Stimulated activated CD8-positive, alpha-beta memory T cell treated with anti-CD3 and anti-CD28 coated beads, Interleukin-15, amount 100 ng/mL, for 1 hour (primary cell): ENCODE data around the gene WDR27.
"Not testable (repeated sequence)": the region's sequence is repeated elsewhere in the genome, so short reads cannot be mapped to it uniquely, and the experiment has no call there.

ENCODE experiments used
- DNase-seq: peaks from one replicate; pipeline ENCODE4 v3.0.0-alpha.2; 2020; ENCODE audit warnings: low read depth

WDR27 gene

DNA sequence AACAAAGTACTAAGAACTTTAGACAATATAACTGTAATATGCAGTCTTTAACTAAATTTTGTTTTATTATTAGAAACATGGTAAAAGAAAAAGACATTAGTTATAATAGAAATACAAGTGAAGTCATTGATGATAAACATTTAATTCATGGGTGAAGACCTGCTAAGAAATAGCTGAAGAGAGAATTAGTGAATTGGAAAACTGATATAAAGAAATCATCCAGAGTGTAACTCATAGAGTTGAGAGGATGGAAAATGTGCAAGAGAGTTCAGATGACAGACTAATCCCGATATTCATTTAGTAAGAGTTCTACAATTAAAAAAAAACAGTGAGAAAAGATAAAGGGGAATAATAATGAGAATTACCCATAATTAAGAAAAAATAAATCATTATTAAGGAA is 227.5 kb downstream of the WDR27 start:
- no peak for DNase-seq

DNA sequence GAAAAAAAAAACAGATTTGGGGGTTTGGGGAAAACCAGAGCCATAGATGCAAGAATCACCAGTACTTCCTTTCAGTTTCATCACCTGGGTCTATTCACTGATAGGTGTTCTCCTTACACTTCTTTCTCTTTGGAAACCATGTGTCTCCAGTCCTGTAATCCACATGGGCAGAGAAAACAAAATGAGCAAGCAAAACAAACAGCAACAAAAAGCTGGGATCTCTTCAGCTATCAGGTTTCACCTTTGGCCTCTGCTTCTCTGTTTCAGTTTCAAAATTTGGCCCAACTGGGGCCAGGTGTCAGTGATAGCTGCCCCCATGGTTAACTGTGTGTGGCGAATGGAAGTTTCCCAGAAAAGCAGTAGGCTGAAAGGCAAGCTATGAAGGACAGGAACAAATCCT is 228.2 kb downstream of the WDR27 start:
- DNase-seq, result no peak

DNA sequence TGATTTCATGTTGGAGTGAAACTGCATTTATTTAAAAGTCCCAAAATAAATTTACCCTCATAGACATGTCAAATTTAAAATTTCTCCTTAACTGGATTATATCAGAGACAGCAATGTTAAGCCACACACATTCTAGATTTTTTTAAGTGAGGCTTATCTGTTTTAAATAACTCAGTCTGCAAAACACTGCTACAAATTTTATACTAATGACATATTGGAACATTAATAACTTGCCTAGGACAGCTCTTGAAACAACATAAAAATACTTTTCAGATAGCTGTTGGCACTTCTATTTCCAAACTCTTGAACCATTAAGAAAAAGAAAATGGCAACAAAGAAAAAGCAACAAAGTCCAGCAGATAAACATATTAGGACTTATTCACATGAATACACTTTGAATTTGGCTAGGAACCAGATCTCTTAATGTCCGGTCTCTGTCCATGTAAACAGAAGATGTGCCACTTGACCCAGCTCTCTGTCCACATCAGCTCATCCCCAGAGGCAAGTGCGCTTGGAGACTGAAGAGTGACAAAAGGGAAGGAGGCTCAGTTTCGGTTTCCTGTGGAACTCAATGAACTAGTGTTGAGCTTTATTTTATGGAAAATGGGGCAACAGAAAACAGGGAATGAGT is 228.9 kb downstream of the WDR27 start:
- DNase-seq, result no peak

DNA sequence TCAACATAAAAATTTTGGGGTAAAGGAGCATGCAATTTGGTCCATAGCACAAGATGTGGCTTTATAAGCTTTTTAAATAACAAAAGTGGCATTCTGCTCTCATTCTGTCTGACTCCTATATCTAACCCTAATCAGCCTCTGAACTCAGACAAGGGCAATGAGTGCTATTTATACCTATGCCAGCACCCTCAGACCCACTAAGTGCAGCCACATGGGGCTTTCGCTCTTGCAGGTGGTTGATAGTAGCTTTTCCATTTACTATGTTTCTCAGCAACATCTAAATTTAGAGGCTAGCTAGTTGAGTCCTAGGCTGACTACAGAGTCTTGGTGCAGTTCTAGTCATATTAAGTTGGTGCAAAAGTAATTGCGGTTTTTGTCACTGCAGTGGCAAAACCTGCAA is 231.0 kb downstream of the WDR27 start:
- no peak for DNase-seq

DNA sequence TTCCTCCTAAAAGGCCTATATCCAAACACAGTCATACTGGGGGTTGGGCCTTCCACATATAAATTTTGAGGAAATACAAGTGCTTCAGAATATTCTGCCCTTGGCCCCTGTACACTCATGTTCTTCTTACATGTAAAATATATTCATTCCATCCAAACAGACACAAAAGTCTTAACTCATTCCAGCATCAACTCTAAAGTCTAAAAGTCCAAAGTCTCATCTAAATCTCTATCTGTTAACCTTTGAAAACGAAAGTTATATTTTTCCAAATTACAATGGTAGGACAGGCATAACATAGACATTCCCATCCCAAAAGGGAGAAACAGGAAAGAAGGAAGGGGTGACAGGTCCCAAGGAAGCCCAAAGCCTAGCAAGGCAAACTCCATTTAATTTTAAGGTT is 232.8 kb downstream of the WDR27 start:
- no peak for DNase-seq

DNA sequence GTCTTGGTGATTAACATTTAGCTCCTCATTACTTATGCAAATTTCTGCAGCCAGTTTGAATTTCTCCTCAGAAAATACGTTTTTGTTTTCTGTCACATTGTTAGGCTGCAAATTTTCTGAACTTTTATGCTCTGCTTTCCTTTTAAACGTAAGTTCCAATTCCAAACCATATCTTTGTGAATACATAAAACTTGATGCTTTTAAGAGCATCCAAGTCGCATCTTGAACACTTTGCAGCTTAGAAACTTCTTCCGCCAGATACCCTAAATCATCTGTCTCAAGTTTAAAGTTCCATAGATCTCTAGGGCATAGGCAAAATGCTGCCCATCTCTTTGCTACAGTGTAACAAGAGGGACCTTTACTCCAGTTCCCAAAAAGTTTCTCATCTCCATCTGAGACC is 234.1 kb downstream of the WDR27 start:
- DNase-seq, result not testable (repeated sequence)

DNA sequence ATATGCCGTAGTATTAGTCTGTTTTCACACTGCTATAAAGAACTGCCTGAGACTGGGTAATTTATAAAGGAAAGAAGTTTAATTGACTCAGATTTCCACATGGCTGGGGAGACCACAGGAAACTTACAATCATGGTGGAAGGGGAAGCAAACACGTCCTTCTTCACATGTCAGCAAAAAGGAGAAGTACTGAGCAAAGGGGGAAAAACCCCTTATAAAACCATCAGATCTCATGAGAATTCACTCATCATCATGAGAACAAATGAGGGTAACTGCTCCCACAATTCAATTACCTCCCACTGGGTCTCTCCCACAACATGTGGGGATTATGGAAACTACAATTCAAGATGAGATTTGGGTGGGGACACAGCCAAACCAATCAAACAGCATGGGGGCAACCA is 235.6 kb downstream of the WDR27 start:
- not testable (repeated sequence) for DNase-seq

DNA sequence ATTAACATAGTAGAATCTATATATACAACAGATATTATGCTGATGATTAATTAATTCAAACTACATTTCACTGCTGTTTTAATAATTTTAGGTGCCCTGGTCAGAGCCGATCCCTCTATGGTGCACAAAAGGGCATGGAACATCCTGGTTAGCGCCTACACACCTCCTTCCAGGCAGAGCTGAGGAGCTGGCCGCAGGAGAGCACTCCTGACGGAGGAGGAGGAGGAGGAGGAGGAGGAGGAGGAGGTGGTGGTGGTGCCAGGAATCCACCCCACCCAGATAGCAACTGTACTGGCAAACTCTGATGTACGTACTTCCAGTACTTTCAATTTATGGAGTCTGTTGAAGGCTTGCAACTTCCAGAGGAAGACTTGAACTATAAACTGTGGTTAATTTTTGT is 244.1 kb downstream of the WDR27 start:
- DNase-seq, result no peak

DNA sequence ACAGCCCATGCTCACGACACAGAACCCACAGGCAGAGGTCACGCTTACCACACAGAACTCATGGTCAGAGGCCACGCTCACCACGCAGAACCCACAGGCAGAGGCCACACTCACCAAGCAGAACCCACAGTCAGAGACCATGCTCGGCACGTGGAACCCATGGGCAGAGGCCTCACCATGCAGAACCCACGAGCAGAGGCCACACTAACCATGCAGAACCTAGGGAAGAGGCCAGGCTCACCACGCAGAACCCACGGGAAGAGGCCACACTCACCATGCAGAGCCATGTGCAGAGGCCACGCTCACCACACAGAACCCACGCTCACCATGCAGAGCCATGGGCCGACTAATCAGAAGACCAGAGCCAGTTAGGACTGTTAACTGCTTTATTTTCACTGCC is 245.0 kb downstream of the WDR27 start:
- DNase-seq, result no peak

DNA sequence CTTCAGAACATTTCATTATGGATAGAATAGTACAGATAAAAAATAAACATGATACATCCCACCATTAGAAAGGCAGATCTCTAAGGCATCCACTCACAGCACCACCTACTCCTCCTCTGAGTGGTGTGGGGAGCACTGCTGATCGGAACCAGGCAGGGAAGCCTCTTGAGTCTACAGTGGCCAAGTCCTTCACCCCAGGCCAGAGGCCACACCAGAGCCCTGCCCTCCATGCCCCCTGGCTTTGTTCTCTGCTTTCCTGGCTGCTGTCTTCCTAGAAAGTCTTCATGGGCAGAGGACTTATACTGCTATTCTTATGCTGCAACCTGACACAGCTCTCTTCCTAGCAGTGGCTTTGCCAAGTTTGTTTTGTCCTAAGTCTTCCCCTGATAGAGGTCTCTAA is 246.4 kb downstream of the WDR27 start:
- DNase-seq, result no peak

DNA sequence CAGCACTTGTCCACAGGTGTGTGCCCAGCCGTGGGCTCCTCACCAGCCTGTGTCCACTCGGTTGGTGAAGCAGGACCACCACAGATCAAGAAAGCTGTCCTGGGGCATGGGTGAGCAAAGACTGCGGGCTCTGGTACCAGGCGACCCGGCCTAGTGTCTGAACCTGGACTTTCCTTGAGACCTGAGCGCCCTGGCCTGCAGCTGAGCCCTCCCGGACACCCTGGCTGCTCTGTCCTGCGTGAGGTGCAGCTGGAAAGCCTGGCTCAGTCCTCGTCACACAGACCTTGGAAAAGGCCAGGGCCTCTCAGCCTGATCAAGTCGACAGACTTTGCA is 247.0 kb downstream of the WDR27 start:
- DNase-seq, result no peak

DNA sequence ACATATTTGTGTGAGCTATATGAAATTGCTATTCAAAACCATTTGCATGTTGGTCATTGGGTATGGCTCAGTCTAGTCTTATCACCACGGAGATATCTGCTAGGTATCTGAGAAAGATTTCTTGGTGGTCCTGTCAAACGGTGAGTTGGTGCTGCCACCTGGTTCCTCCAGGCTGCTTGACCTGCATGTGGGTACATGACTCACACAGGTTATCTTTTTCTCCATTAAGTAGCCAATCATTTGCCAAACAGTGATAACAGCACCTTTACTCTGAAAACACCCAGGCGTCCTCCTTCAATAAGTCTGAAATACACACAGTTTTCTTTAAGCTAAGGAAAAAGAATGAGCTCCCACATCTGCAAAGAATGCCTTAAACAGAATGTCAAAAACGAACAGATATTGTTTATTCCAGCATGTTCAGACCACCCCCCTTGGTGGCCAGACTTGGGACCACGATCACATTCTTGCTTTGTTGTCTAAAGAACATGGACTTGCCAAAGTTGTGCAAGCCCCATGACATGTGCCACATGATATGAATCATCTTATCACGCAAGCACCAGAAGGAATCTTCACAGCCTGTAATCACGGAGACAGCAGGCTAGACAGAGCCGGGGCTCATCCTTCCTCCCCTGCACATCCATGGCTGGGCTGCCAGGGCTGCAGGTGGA is 247.5 kb downstream of the WDR27 start:
- DNase-seq, result no peak

DNA sequence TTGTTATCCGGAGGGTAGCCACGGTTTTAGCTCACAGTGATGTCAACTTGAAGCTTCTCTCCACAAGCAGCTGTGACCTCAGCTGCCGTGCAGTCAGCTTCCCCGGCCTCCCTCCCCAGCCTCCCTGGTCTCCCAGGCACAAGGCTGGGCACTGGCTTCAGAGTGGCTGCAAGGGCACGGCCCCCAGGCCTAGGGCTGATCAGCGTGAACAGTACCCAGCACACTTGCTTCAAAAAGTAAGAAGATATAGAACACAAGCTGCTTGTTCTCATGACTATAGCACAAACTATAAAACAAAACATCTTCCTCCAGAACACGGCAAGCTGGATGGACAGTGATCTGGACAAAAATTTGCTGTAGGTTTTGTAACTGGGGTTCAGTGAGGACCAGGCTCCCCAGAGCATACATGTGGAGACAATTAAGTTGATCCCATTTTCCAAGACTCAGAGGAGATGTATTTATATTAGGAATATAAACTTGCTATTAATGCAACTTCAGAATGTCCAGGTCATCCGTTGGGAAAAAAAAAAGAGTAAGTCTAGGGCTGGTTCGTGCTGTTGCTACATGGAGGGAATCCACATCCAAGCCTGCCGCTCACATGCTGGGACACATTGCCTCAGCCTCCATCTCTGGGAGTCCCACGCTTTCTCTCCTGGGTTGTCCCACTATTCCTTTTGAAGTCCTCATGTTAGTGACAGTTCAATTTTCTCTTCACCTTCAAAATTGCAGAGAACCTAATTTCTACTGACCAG is 248.8 kb downstream of the WDR27 start:
- no peak for DNase-seq

DNA sequence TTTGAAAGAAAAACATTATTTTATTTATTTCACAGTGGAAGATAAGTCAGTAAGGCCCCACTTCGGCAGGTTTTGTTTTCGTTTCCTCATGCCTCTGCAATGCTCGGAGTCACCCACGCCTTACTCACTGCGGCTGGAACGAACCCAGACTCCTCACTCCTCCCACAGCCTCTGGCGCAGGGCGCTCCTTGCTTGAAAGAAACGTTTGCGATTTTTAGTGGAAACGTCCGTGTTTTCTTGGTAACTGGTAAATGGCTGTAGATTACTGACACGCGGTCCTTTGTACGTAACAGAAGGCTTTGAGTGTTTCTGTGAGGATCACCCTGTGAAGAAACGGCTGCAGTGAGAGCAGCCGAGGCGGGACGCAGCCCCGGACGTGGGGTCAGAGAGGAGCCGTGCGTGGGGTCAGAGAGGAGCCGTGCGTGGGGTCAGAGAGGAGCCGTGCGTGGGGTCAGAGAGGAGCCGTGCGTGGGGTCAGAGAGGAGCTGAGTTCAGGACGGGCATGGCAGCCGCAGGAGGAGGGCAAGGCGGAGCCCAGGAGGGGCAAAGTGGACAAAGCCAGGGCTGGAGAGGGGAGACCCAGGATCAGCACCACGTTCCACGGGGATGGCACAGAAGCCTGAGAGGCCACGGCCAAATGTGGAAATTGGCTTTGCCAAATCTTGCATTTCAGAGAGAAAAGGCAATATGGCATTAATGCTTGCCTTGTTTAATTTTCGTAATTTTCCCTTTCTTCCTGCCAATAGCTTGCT is 249.5 kb downstream of the WDR27 start:
- no peak for DNase-seq

DNA sequence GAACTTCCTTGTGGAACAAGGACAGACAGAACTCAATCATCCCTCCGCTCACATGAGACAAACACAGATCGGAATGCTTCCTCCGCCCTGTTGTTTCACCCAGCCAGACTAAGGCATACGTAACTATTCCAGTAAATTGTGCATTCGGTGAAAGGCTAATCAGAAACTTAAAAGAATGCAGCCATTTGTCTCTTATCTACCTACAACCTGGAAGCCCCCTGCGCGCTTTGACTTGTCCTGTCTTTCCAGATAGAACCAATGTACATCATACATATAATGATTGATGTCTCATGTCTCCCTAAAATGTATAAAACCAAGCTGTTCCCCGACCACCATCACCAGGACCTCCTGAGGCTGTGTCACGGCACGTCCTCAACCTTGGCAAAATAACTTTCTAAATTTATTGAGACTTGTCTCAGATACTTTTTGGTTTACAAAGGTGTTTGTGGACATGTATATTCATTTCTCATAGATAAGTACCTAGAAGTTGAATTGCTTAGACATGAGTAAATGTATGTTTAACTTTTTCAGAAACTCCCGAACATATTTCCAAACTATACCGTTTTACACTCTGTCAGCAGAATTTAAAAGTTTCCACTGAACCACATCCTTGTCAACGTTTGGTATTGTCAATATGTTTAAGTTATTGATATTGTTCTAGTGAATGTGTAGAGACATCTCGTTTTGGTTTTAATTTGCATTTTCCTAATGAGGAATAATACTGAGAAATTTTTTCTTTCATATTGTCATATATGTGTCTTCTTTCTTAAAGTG is 250.6 kb downstream of the WDR27 start:
- no peak for DNase-seq

DNA sequence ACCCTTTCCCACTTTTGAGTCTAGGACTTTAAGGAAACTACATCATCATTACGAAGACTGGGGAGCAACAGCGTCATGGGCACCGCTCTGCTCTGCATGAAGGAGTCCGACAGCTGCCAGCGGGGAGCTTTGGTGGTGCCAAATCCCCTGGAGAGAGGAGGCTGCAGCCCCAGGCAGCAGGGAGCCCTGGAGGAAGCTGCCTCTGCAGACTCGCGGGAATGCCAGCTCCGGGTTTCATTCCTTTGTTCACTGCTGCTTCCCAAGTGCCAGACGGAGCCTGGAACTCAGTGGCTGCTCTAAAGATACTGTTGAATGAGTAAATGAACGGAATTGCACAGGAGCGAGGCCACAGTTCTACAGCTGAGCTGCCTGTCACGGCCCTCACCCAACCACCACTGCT is 251.7 kb downstream of the WDR27 start:
- no peak for DNase-seq

DNA sequence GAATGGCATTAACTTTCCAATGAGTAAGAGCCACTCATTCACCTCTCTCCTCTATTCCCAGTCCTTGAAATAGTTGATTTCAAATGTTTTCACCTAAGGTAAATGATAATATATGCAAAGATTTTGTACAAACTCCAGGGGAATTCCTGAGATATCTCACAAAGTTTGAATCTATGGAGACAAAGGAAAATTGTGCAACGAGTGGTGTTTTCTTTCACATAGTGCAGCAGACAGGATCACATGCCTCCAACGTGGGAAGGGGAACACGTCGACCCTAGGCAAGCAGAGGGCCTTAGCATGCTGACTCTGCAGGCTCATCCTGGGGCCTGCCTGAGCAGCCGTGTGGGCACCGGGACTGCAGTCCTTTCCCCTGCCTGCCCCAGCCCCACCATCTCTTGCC is 252.6 kb downstream of the WDR27 start:
- DNase-seq, result no peak

DNA sequence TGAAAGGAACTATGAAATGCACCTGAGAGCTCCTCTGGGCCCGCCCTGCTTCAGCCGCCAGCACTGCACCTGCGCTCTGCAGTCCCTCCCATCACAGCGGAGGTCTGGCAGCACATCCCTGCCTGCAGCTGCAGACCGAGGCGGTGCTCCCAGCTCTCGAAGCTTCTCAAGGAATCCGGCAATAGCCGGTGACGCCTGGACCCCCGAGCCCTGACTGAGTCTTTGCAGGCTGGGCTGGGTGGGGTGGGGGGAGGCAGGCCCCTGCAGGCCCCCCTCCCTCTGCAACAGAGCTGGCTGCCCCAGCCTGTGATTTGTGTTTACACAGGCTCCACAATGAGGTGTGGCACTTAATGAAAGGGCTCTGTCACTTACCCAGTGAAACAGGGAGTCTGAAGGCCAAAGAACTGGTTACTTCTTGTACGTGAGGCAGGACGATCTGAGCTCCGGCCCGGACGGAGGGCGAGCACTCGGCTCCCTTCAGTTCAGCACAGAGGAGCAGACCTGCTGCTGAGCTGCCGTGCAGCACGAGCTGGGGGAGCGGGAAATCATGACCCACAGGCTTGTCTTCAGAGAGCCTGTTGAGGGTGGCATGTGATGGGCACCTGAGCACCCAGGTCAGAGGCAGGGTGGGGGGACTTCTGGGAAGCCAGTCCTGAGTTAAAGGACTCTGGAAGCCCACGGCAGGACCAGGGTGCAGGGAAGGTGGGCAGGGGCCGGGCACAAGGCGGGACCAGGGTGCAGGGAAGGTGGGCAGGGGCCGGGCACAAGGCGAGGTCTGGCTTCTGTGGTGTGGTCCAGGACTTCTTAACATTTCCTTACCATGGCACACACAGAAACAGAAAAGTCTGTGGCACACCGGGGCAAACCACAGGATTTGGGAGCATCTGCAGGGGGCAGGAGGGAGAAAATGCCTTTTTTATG is 255.9 kb downstream of the WDR27 start:
- no peak for DNase-seq

DNA sequence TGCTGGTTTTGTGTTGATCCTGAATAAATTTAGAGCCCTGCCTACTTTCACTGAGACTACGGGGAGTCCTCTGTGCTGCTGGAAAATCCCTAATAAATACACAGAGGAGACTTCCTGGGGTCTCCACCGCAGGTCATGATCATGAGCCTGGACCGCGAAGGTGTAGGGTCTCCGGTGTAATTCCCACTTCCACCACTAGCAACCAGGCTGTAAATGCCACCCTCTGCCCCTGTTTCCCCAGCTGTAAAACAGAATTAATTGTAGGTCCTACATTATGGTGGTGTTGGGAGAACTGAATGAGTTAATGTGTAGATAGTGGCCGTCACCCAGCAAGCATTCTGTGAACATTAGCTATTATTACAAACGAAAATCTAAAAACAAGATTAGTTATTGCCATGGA is 256.6 kb downstream of the WDR27 start:
- DNase-seq, result no peak

DNA sequence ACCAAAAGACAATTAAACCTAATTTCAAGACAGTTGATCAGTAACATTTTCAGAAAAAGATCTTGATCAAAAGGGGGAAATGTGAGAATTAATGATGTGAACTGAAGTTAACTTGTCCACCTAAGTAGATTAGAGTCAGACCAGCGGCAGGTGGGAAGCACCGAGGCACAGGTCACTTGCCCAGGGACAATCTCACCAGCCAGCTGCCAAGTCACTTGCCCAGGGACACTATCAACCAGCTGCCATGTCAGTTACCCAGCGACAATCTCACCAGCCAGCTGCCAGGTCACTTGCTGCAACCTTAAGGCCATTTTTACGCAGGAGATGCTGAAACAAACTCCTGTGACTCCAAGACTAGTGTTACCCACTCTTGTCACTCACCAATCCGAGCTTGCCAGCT is 260.5 kb downstream of the WDR27 start:
- DNase-seq, result no peak

DNA sequence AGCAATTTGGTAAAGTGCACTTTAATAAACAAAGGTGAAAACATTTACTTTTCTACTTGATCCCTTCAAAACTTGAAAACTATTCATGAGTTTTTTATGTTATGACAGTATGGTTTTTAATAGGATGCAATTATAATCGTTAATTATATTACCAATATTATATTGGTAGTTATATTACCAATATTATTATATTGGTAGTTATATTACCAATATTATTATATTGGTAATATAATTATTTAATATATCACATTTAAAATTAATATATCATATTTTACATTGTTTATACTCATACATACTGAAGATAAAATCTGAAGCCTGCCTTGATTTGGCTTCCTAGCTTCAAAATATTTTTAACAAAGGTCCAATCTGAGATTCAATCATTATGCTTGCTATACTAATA is 262.1 kb downstream of the WDR27 start:
- DNase-seq, result no peak
